Chondrocyte (in vitro differentiated cells): Measurements from ENCODE around the gene GAK. TPM values are rescaled to one million over a fixed set of nuclear protein-coding genes. Genes with fewer than 3 reads are reported as not detected.

ENCODE experiments used
- DNase-seq: peaks from one replicate; pipeline ENCODE4 v3.0.0; 2021; ENCODE audit warnings: mixed read lengths, low spot score
- H3K27ac Mint-ChIP-seq: one replicate; pipeline ENCODE4 v1.8.0; 2021; ENCODE audit warnings: mild to moderate bottlenecking, moderate library complexity, mixed read lengths; ENCODE audit not compliant: unreplicated experiment
- H3K27me3 Mint-ChIP-seq: 2 replicates; pipeline ENCODE4 v1.8.0; 2021; ENCODE audit warnings: low read depth, mixed read lengths
- H3K36me3 Mint-ChIP-seq: 2 replicates; pipeline ENCODE4 v1.8.0; 2021; ENCODE audit warnings: low read depth, mixed read lengths
- H3K4me1 Mint-ChIP-seq: 2 replicates; pipeline ENCODE4 v1.8.0; 2021; ENCODE audit warnings: low read depth, mild to moderate bottlenecking, mixed read lengths
- H3K4me3 Mint-ChIP-seq: one replicate; pipeline ENCODE4 v1.8.0; 2021; ENCODE audit warnings: mild to moderate bottlenecking, moderate library complexity, mixed read lengths; ENCODE audit not compliant: unreplicated experiment
- H3K9me3 Mint-ChIP-seq: 2 replicates; pipeline ENCODE4 v1.8.0; 2021; ENCODE audit warnings: low read depth, mixed read lengths
- total RNA-seq: library from RNA; stranded (reverse); gene quantifications from 3 replicates; pipeline ENCODE4 v1.2.1, GENCODE V29; 2021
- TF ChIP-seq, protein P1 (sequence below): fragments of 200-600 bp; sonication (generic); IDR thresholded peaks from 2 replicates; pipeline ENCODE4 v1.5.0; 2021; ENCODE audit warnings: antibody characterized with exemption, mild to moderate bottlenecking, moderate library complexity

Gene GAK
- total RNA-seq, 1 donor from 2014 or later: 61.4 TPM

DNA sequence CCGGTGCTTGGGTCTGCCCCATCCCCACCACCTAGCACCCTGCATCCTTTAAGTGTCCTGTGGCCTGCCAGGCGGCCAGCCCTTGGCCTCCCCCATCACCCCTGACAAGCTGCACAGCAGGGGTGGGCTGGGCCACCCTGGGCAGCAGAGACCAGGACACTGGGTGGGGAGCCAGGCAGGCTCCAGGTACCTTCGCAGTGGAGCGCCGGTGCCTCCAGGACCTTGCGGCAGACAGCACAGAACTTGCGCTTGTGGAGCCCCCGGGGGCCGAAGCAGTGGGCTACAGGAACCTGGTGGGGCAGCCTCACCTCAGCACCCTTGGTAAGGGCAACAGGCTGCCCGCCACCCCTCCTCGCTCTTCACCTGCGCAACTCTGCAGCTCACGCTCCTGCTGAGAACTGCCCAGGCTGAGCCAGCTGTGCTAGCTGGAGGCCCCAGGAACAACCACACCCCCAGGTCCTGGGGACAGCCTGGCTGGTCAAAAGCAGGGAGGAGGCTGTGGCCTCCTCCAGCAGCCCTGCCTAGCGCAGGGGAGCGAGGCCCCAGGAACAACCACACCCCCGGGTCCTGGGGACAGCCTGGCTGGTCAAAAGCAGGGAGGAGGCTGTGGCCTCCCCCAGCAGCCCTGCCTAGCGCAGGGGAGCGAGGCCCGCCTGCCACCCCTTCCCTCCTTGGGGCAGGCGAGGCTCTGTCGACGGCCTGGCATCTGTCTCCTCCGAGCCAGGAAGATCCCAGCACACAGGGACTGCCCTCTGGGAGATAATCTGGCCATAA is 36.7 kb upstream of the GAK start:
- Mint-ChIP-seq H3K4me3 (no peak overlapping the region), H3K4me1 (peaks cover 7% of the 10 kb centered on the region), H3K36me3 (peaks cover 2% of the 10 kb centered on the region), H3K9me3 (no peaks in the 10 kb centered on the region), H3K27ac (no peak overlapping the region), H3K27me3 (no peaks in the 10 kb centered on the region)
- DNase-seq: no peak
- TF ChIP-seq, protein P1, sequence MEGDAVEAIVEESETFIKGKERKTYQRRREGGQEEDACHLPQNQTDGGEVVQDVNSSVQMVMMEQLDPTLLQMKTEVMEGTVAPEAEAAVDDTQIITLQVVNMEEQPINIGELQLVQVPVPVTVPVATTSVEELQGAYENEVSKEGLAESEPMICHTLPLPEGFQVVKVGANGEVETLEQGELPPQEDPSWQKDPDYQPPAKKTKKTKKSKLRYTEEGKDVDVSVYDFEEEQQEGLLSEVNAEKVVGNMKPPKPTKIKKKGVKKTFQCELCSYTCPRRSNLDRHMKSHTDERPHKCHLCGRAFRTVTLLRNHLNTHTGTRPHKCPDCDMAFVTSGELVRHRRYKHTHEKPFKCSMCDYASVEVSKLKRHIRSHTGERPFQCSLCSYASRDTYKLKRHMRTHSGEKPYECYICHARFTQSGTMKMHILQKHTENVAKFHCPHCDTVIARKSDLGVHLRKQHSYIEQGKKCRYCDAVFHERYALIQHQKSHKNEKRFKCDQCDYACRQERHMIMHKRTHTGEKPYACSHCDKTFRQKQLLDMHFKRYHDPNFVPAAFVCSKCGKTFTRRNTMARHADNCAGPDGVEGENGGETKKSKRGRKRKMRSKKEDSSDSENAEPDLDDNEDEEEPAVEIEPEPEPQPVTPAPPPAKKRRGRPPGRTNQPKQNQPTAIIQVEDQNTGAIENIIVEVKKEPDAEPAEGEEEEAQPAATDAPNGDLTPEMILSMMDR: no peak

DNA sequence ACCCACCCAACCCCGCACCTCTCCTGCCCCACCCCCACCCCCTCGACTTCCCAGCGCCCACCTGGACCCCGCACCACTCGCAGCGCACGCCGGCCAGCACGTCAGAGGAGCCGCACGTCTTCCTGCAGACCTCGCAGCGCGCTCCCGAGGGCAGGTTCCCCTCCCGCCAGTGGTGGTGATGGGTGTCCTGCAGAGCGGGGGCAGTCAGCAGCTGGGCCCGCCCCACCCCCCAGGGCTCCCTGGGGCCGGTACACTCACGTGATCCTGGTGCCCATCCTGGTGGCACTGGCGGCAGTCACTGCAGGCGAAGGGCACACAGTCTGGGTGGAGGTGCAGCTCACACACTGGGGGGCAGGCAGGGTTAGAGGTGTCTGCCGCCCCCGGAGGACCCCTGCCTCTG is 36.1 kb upstream of the GAK start:
- H3K9me3 Mint-ChIP-seq: no peaks in the 10 kb centered on the region
- no peak for DNase-seq

DNA sequence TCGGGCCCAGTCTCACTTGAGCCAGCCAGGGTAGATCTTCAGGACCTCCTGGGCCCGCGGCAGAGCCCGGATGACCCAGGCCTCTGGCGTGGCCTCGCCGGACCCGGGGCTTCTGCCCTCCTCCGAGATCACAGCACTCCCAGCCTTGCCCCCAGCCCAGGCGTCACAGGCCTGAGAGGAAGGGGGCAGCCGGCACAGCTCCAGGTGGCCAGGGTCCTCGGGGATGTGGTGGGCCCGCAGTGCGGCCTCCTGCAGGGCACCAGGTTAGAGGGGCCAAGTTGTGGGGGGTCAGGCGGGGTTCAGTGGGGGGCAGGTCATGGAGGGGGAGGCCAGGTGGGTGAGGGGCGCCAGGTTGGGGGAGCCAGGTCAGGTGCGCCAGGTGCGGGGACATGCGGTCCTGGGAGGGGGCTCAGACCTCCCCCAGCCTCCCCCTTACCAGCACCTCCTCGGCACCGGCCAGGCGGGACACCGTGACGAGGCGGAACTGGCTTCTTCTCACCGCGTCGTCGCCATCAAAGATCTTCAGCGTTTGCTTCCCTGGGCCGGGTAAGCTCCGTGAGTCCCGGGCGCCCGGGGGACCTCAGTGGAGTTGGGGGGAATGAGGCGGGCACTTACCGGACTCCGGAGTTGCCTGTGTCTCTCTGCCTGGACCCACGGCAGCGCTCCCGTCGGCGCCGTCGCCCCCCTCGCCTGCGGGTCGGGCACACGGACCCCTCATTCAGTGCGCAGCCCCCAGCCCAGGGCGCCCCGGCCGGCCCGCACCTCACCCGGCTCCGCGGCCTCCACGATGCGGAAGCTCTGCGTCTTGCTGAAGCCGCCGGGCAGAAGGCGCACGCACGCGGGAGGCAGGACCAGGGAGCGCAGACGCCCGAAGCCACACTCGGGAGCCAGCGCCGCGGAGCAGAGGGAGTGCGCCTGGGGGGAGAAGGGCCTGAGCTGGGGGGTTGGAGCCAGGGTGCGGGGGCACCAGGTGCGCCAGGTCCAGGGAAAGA is 35.3 kb upstream of the GAK start:
- Mint-ChIP-seq H3K27me3 (no peaks in the 10 kb centered on the region), H3K4me1 (peaks cover 7% of the 10 kb centered on the region), H3K9me3 (no peaks in the 10 kb centered on the region), H3K36me3 (peaks cover 2% of the 10 kb centered on the region), H3K27ac (no peak overlapping the region), H3K4me3 (no peak overlapping the region)
- no peak for DNase-seq
- TF ChIP-seq, protein P1: no peak

More for the DNA sequence above, 36.1 kb upstream of the GAK start:
- Mint-ChIP-seq H3K36me3 (peaks cover 2% of the 10 kb centered on the region), H3K27me3 (no peaks in the 10 kb centered on the region), H3K4me3 (no peak overlapping the region), H3K27ac (no peak overlapping the region), H3K4me1 (peaks cover 7% of the 10 kb centered on the region)
- TF ChIP-seq, protein P1: no peak

DNA sequence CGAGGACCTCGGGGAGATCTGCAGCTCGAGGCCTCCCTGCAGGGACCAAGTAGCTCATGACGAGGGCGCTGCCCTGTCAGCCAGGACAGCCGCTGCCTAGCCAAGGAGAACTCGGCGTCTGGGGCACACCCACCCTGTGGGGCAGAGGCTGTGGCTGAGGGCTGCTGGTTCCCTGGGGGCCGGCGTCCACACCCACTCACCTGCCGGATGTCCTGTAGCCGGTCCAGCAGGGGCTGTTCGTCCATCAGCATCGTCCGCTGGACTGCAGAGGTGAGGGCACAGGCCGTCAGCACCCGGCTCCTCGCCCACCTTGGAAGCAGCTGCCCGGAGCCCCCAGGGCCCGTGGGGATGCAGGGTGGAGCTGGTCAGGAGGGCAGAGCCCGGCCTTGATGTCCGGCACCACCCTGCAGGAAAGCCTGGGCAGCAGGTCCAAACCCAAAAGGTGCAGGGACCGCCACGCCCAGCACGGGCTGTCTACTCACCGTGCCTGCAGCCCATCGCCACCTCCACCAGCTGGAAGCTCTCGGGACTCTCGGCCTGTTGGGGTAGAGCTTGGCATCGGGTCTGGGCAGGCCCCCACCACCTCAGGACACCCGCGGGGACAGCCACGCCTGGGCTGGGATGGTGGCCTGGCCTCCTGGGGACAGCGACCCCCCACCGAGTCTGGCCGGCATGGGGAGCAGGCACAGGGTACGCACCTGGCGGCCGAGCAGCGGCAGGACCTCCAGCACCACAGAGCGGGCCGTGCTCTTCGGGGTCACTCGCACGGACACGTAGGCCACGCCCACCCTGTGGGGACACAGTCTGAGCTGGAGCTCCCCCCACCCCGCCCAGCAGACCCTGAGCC is 34.4 kb upstream of the GAK start:
- no peak overlapping the region for H3K27ac Mint-ChIP-seq
- DNase-seq: peak; percentile 92

More for the DNA sequence above, 34.4 kb upstream of the GAK start:
- TF ChIP-seq, protein P1: no peak
- H3K9me3 Mint-ChIP-seq: no peaks in the 10 kb centered on the region
- no peaks in the 10 kb centered on the region for H3K27me3 Mint-ChIP-seq
- H3K4me3 Mint-ChIP-seq: no peak overlapping the region
- H3K36me3 Mint-ChIP-seq: peaks cover 2% of the 10 kb centered on the region
- peaks cover 3% of the 10 kb centered on the region for H3K4me1 Mint-ChIP-seq
